H9 (cell line): ENCODE data around the gene TMEM170B. TPM values are rescaled to one million over a fixed set of nuclear protein-coding genes. Genes with fewer than 3 reads are reported as not detected.

Source experiments
- DNase-seq: peaks from one replicate; pipeline ENCODE4 v3.0.0-alpha.2; 2017
- H2AFZ ChIP-seq: one replicate; pipeline ENCODE4 v1.6.1; 2013; ENCODE audit warnings: mild to moderate bottlenecking, low read length, control low read depth, moderate library complexity
- H2AK5ac ChIP-seq: 2 replicates; pipeline ENCODE4 v1.6.1; 2013; ENCODE audit warnings: low read length, control low read depth, mixed read lengths; ENCODE audit not compliant: insufficient read length
- H2BK120ac ChIP-seq: one replicate; pipeline ENCODE4 v1.6.1; 2013; ENCODE audit warnings: low read depth, mild to moderate bottlenecking, low read length, control low read depth, inconsistent platforms; ENCODE audit not compliant: poor library complexity, severe bottlenecking
- H2BK12ac ChIP-seq: 2 replicates; pipeline ENCODE4 v1.6.1; 2013; ENCODE audit warnings: low read length, control low read depth, mixed read lengths, low read depth; ENCODE audit not compliant: insufficient read length
- H2BK15ac ChIP-seq: 2 replicates; pipeline ENCODE4 v1.6.1; 2013; ENCODE audit warnings: low read depth, low read length, control low read depth
- H2BK20ac ChIP-seq: one replicate; pipeline ENCODE4 v1.6.1; 2013; ENCODE audit warnings: low read depth, mild to moderate bottlenecking, low read length, control low read depth, inconsistent platforms; ENCODE audit not compliant: poor library complexity, severe bottlenecking
- H2BK5ac ChIP-seq: 2 replicates; pipeline ENCODE4 v1.6.1; 2013; ENCODE audit warnings: low read length, control low read depth, mixed read lengths; ENCODE audit not compliant: insufficient read length
- H3K14ac ChIP-seq: 2 replicates; pipeline ENCODE4 v1.6.1; 2013; ENCODE audit warnings: low read length, control low read depth; ENCODE audit not compliant: insufficient read depth
- H3K18ac ChIP-seq: 2 replicates; pipeline ENCODE4 v1.6.1; 2013; ENCODE audit warnings: low read depth, mild to moderate bottlenecking, mixed read lengths, low read length, control low read depth; ENCODE audit not compliant: insufficient read length
- H3K23ac ChIP-seq: 2 replicates; pipeline ENCODE4 v1.6.1; 2013; ENCODE audit warnings: low read length, control low read depth, mixed read lengths, low read depth; ENCODE audit not compliant: insufficient read length
- H3K23me2 ChIP-seq: 2 replicates; pipeline ENCODE4 v1.6.1; 2013; ENCODE audit warnings: low read depth, mild to moderate bottlenecking, mixed read lengths, low read length, control low read depth; ENCODE audit not compliant: insufficient read length, poor library complexity, severe bottlenecking
- H3K27ac ChIP-seq: 2 replicates; pipeline ENCODE4 v1.5.1; 2013; ENCODE audit warnings: low read length, control low read depth, mixed read lengths, low read depth; ENCODE audit not compliant: insufficient read length
- H3K27me3 ChIP-seq: 2 replicates; pipeline ENCODE4 v1.6.1; 2013; ENCODE audit warnings: low read length, control low read depth, inconsistent platforms; ENCODE audit not compliant: insufficient read depth
- H3K4ac ChIP-seq: 2 replicates; pipeline ENCODE4 v1.6.1; 2013; ENCODE audit warnings: low read depth, mild to moderate bottlenecking, control low read depth, inconsistent platforms, low read length, moderate library complexity
- H3K4me1 ChIP-seq: 2 replicates; pipeline ENCODE4 v1.6.1; 2013; ENCODE audit warnings: low read length, control low read depth, inconsistent platforms; ENCODE audit not compliant: insufficient read depth
- H3K4me2 ChIP-seq: 2 replicates; pipeline ENCODE4 v1.6.1; 2013; ENCODE audit warnings: low read length, control low read depth, mixed read lengths; ENCODE audit not compliant: insufficient read length, insufficient read depth
- H3K56ac ChIP-seq: 2 replicates; pipeline ENCODE4 v1.6.1; 2013; ENCODE audit warnings: low read depth, mild to moderate bottlenecking, mixed read lengths, low read length, control low read depth; ENCODE audit not compliant: insufficient read length
- H3K79me1 ChIP-seq: 2 replicates; pipeline ENCODE4 v1.6.1; 2013; ENCODE audit warnings: low read depth, mild to moderate bottlenecking, moderate library complexity, low read length, control low read depth, inconsistent platforms; ENCODE audit not compliant: insufficient read depth, poor library complexity, severe bottlenecking
- H3K79me2 ChIP-seq: 2 replicates; pipeline ENCODE4 v1.6.1; 2013; ENCODE audit warnings: low read length, control low read depth, inconsistent platforms; ENCODE audit not compliant: insufficient read depth
- H3K9ac ChIP-seq: 2 replicates; pipeline ENCODE4 v1.6.1; 2013; ENCODE audit warnings: low read length, control low read depth, mixed read lengths; ENCODE audit not compliant: insufficient read length; ENCODE audit errors: extremely low read depth
- H3K9me3 ChIP-seq: one replicate; pipeline ENCODE4 v1.6.1; 2013; ENCODE audit warnings: low read depth, low read length, inconsistent platforms; ENCODE audit not compliant: control insufficient read depth
- H3T11ph ChIP-seq: one replicate; pipeline ENCODE4 v1.6.1; 2013; ENCODE audit warnings: mild to moderate bottlenecking, low read length, control low read depth, inconsistent platforms
- H4K20me1 ChIP-seq: one replicate; pipeline ENCODE4 v1.6.1; 2013; ENCODE audit not compliant: control insufficient read depth, insufficient read length, insufficient read depth
- H4K5ac ChIP-seq: 2 replicates; pipeline ENCODE4 v1.6.1; 2013; ENCODE audit warnings: low read depth, mild to moderate bottlenecking, mixed read lengths, low read length, control low read depth; ENCODE audit not compliant: insufficient read length
- H4K8ac ChIP-seq: replicated peaks from 2 replicates; pipeline ENCODE4 v1.6.1; 2013; ENCODE audit warnings: low read length, control low read depth, mixed read lengths, low read depth; ENCODE audit not compliant: insufficient read length
- H4K91ac ChIP-seq: 2 replicates; pipeline ENCODE4 v1.6.1; 2013; ENCODE audit warnings: low read depth, mild to moderate bottlenecking, moderate library complexity, mixed read lengths, low read length, control low read depth; ENCODE audit not compliant: insufficient read length
- H3K27ac Mint-ChIP-seq, 3 experiments: 2 replicates in 2 of 3; 3 replicates in 1 of 3; pipeline ENCODE4 v1.8.0; 2020 to 2021; ENCODE audit warnings: mixed read lengths in 3 of 3, mild to moderate bottlenecking in 1 of 3, moderate library complexity in 1 of 3
- H3K27me3 Mint-ChIP-seq: 2 replicates; pipeline ENCODE4 v1.8.0; 2021; ENCODE audit warnings: low read depth, mild to moderate bottlenecking, moderate library complexity, mixed read lengths
- H3K36me3 Mint-ChIP-seq, 3 experiments: 2 replicates in 2 of 3; 3 replicates in 1 of 3; pipeline ENCODE4 v1.8.0; 2020 to 2021; ENCODE audit warnings: low read depth in 3 of 3, mixed read lengths in 3 of 3; ENCODE audit not compliant: insufficient read depth in 1 of 3
- H3K4me1 Mint-ChIP-seq, 2 experiments: 2 replicates each; pipeline ENCODE4 v1.8.0; 2020; ENCODE audit warnings: mixed read lengths in 2 of 2
- H3K4me3 Mint-ChIP-seq, 2 experiments: 2 replicates in 1 of 2; 3 replicates in 1 of 2; pipeline ENCODE4 v1.8.0; 2020 to 2021; ENCODE audit warnings: mild to moderate bottlenecking in 2 of 2, mixed read lengths in 2 of 2, moderate library complexity in 1 of 2
- H3K9me3 Mint-ChIP-seq, 2 experiments: 2 replicates in 1 of 2; 3 replicates in 1 of 2; pipeline ENCODE4 v1.8.0; 2020; ENCODE audit warnings: mild to moderate bottlenecking in 2 of 2, mixed read lengths in 2 of 2, moderate library complexity in 1 of 2
- CTCF ChIP-seq: fragments of 200-600 bp; sonication (generic); conservative IDR thresholded peaks from 3 replicates; pipeline ENCODE4 v1.8.0; 2021; ENCODE audit warnings: antibody characterized with exemption, mild to moderate bottlenecking
- WGBS: extraction: QIAGEN DNeasy Blood & Tissue Kit; methylation state at CpG from one replicate; pipeline ENCODE4 v1.1.7; 2013; ENCODE audit warnings: missing lambda C conversion rate, low lambda C conversion rate, mixed read lengths; ENCODE audit not compliant: insufficient read length; ENCODE audit errors: extremely low coverage; 5-methylcytosine and 5-hydroxymethylcytosine counted together
- total RNA-seq: library from RNA; stranded (reverse); gene quantifications from 2 replicates; pipeline ENCODE4 v1.2.1, GENCODE V29; 2021

Gene TMEM170B
- total RNA-seq, 1 experiment from 2014 or later: 2.9 TPM

- Histone ChIP-seq H3K14ac (no peak overlapping the region), H2BK120ac (no peak overlapping the region), H4K8ac (no peak overlapping the region), H3T11ph (no peak overlapping the region), H3K27me3 (no peaks in the 10 kb centered on the region), H3K18ac (no peak overlapping the region), H4K20me1 (no peaks in the 10 kb centered on the region), H2BK12ac (no peak overlapping the region), H2BK20ac (no peak overlapping the region), H4K91ac (no peak overlapping the region), H2AFZ (no peak overlapping the region), H3K79me1 (no peaks in the 10 kb centered on the region), H3K23me2 (no peaks in the 10 kb centered on the region), H3K23ac (no peak overlapping the region), H2BK5ac (no peak overlapping the region), H3K4me2 (no peak overlapping the region), H3K9ac (no peak overlapping the region), H4K5ac (no peak overlapping the region), H2BK15ac (no peak overlapping the region), H3K56ac (no peak overlapping the region), H3K4me1 (no peaks in the 10 kb centered on the region), H2AK5ac (no peak overlapping the region), H3K27ac (no peak overlapping the region), H3K79me2 (no peaks in the 10 kb centered on the region), H3K9me3 (no peaks in the 10 kb centered on the region), H3K4ac (no peak overlapping the region)
- Mint-ChIP-seq H3K4me1 (peaks cover 0 to 2% of the 10 kb centered on the region in 2 experiments; a peak in 1 of 4 replicates), H3K27me3 (no peaks in the 10 kb centered on the region), H3K4me3 (no peak overlapping the region), H3K9me3 (no peaks in the 10 kb centered on the region), H3K36me3 (no peaks in the 10 kb centered on the region), H3K27ac (no peak overlapping the region)
- no CpG with 5 or more reads among the region's 5 CpGs for WGBS
- TF ChIP-seq CTCF: no peak
- DNase-seq: no peak
Observed at GRCh38 chr6:11615214-11615602, 77.7 kb downstream of the TMEM170B start.
